22Rv1 (cell line): ENCODE results near the gene BABAM2.

Experiments
- H3K27ac ChIP-seq: fragments of 450-650 bp; 2 replicates; pipeline ENCODE4 v1.5.1; 2017
- ZFX ChIP-seq: fragments of 450-650 bp; IDR thresholded peaks from 2 replicates; pipeline ENCODE4 v1.6.1; 2017; ENCODE audit warnings: antibody characterized with exemption, borderline replicate concordance
- TF ChIP-seq, protein P1 (sequence below): fragments of 450-650 bp; IDR thresholded peaks from 2 replicates; pipeline ENCODE4 v1.5.1; 2017; ENCODE audit warnings: mild to moderate bottlenecking

Gene BABAM2

DNA sequence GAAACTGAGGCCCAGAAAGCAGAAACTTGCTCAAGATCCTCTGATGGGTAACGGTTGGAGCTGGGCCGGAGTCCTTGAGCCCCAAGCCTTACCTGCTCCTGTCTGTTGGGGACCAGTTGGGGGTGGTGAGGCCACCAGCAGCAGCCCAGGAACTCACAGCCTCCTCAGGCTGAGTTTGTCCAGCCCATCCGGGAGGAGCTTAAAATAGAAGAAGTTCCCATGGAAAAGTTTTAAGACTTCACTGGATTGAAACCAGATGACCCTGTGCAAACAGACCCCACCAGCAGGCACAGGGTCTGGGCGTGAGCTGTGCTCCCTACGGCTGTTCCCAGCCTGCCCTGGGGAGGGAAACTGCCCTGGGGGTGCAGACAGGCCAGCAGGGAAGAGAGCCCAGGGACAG is 461.6 kb downstream of the BABAM2 start:
- TF ChIP-seq ZFX, result no peak
- TF ChIP-seq, protein P1, sequence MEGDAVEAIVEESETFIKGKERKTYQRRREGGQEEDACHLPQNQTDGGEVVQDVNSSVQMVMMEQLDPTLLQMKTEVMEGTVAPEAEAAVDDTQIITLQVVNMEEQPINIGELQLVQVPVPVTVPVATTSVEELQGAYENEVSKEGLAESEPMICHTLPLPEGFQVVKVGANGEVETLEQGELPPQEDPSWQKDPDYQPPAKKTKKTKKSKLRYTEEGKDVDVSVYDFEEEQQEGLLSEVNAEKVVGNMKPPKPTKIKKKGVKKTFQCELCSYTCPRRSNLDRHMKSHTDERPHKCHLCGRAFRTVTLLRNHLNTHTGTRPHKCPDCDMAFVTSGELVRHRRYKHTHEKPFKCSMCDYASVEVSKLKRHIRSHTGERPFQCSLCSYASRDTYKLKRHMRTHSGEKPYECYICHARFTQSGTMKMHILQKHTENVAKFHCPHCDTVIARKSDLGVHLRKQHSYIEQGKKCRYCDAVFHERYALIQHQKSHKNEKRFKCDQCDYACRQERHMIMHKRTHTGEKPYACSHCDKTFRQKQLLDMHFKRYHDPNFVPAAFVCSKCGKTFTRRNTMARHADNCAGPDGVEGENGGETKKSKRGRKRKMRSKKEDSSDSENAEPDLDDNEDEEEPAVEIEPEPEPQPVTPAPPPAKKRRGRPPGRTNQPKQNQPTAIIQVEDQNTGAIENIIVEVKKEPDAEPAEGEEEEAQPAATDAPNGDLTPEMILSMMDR, result no peak
- H3K27ac ChIP-seq, result no peak overlapping the region

DNA sequence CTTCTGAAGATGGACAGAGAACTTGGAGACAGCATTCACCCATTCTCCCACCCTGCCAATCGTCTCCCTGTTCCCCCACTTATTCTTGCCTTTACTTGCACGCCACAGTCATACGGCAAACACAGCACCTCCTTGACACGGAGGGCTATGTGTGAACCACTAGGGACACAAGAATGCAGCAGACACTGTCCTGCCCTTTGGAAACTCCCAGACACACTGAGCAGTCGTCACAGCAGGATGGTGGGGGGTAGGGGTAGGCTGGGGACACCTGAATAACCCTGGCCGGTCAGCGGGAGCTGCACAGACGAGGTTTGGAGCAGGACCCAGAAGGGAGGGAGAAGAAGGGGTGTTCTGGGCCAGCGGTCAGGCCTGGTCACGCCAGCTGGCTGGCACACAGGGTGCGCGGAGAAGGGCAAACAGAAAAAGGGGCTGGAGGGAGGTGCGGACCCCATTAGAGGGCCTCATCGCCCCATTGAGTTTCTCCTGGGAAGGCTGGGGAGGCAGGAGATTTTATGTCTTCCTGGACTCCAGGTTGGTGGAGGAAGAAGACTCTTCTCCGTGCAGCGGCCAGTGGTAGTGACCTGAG is 462.2 kb downstream of the BABAM2 start:
- no peak for TF ChIP-seq ZFX
- TF ChIP-seq, protein P1, result no peak
- H3K27ac ChIP-seq, result no peak overlapping the region

DNA sequence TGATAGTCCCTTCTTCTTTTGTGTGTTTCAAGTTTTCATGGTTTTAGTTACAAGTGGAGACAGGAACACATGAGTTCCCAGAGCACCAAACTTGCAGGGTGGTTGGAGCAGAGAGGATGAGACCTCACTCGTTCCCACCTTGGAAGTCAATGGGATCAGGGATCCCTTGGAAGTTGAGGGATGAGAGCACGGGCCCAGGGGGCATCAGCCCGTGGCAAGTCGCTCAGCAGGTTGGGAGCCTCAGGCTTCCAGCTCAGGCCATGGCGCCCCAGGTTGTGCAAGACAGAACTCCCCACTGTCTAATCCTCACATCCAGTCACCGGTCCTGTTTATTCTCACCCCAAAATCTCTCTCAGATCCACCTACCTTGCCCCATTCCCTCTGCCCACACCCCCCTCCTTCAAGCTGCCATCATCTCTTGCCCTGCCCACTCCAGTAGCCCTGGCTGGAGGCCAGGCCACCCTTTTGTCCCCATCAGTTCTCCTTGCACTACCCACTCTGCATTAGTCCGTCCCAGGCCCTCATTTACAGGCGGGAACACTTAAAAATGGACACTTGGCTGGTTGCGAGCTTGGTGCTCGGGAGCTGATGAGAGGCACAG is 464.5 kb downstream of the BABAM2 start:
- no peak for TF ChIP-seq ZFX
- TF ChIP-seq, protein P1, result no peak
- H3K27ac ChIP-seq, result no peak overlapping the region

DNA sequence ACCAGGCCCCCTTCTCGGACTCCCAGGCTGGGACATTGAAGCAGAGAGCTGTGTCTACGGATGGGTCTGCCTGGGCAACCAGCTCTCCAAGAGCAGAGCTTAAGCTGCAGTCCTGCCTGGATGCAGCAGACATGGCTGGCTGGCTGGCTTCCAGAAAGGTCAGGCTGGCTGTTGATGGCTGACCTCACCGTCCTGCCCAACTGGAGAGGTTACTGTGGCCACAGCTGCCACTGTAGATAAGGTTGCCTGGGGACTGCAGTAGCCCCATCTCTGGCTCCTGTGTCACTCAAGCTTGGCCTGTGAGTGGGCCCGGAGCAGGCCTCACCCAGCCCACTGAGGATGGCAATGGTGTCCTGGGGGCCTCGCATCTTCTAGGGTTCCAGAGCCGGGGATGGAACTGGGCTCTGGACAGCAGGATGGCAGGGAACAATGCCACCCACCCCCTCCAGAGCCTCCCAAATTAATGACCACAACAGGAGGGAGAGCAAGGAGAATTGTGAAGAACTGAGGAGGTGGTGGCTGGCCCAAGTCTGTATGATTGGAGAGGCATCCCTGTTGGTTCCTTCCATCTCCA is 465.1 kb downstream of the BABAM2 start:
- no peak overlapping the region for H3K27ac ChIP-seq
- TF ChIP-seq ZFX, result no peak
- TF ChIP-seq, protein P1, result no peak

DNA sequence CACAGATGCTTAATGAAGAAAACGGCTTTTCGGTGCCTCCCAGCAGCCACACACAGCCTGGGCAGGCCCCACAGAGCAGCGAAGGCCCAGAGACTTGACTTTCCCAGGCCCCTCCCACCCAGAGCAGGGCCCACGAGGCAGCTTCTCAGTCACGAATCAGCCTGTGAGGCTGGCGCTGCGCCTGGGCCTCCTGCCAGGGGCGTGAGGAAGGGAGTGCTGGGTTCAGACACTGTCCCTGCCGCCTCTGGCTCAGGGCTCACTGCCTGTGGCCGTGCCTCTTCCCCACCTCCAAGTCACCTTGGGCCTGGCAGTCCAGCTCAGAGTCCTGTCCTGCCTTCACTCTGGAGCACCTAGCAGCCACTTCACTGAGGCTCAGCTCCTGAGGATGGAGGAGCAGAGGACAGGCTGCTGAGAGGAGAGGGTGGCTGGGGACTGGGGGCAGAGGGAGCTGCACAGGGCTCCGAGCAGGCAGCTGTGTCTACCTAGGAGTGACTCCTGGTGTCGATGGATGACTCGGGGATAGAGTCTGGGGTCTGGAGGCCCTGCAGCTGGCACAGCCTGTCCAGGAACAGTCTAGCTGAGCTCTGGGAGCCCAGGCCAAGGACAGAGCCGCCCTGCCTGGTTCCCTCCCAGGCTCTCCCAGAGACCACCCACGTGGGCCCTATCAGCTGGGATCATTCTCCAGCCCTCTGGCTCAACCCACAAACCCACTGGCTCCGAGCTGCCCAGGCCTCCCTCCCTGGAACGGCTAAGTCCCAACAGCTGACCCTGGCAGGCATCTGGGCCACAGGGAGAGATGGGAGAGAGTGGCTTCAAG is 465.8 kb downstream of the BABAM2 start:
- TF ChIP-seq, protein P1, result no peak
- TF ChIP-seq ZFX, result no peak
- H3K27ac ChIP-seq, result no peak overlapping the region

DNA sequence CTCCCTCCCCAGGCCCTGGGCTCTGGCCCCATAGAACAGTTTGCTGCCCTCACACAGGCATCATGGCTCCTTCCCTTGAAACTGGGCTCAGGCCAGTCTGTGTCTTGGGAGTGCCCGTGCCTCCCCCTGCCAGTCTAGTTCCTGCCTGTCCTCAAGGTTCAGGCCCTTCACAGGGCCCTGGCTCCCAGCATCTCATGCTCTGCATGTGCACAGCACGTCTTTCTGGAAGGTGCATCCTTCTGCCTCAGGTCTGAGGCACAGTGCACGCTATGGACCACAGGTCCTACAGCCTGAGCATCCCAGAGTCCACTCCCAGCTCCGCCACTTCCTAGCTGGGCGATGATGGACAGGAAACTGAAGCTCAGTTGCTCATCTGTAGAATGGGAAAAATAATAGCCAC is 466.5 kb downstream of the BABAM2 start:
- H3K27ac ChIP-seq, result no peak overlapping the region
- no peak for TF ChIP-seq ZFX
- TF ChIP-seq, protein P1, result no peak
